Gastrocnemius medialis (tissue), 4 donors: ENCODE results near the gene CLDN19. TPM values are rescaled to one million over a fixed set of nuclear protein-coding genes. Genes with fewer than 3 reads are reported as not detected.

Source experiments
- ATAC-seq, 2 donors: fragments of 150-250 bp; one replicate each; pipeline ENCODE4 v1.9.1; 2016
- DNase-seq, 2 donors: peaks; one replicate each; pipeline ENCODE4 v3.0.0-alpha.2; 2019
- H3K27ac ChIP-seq, 4 donors: fragments of 200-600 bp; sonication (generic); 1 replicate in 1 of 4; 2 replicates in 3 of 4; pipeline ENCODE4 v1.5.1; 2016 to 2018; ENCODE audit warnings: mild to moderate bottlenecking in 2 of 4, moderate library complexity in 1 of 4
- H3K27me3 ChIP-seq, 3 donors: fragments of 200-600 bp; sonication (generic) in 2 of 3; 1 replicate in 1 of 3; 2 replicates in 2 of 3; pipeline versions ENCODE4 v1.5.1 to v1.6.0; 2016 to 2019; ENCODE audit warnings: mild to moderate bottlenecking in 1 of 3, moderate library complexity in 1 of 3
- H3K36me3 ChIP-seq, 2 donors: fragments of 200-600 bp; sonication (generic) in 1 of 2; one replicate each; pipeline ENCODE4 v1.5.1; 2017 to 2018
- H3K4me1 ChIP-seq, 2 donors: fragments of 200-600 bp; sonication (generic) in 1 of 2; one replicate each; pipeline ENCODE4 v1.5.1; 2016 to 2017; ENCODE audit warnings: mild to moderate bottlenecking in 2 of 2
- H3K4me3 ChIP-seq, 4 donors: fragments of 200-600 bp; sonication (generic) in 3 of 4; 1 replicate in 1 of 4; 2 replicates in 3 of 4; pipeline ENCODE4 v1.5.1; 2016 to 2019; ENCODE audit warnings: mild to moderate bottlenecking in 2 of 4
- H3K9me3 ChIP-seq, 3 donors: fragments of 200-600 bp; sonication (generic) in 2 of 3; 1 replicate in 1 of 3; 2 replicates in 2 of 3; pipeline ENCODE4 v1.5.1; 2016 to 2019
- CTCF ChIP-seq, 5 experiments: fragments of 450-650 bp in 3 of 5; fragments of 200-600 bp in 2 of 5; sonication (generic) in 2 of 5; IDR thresholded peaks in 4 of 5; conservative IDR thresholded peaks in 1 of 5; 1 replicate in 4 of 5; 2 replicates in 1 of 5; pipeline ENCODE4 v1.5.1; 2016 to 2019; ENCODE audit warnings: antibody characterized with exemption in 5 of 5, mild to moderate bottlenecking in 3 of 5, moderate library complexity in 3 of 5
- POLR2A ChIP-seq, 2 donors: fragments of 450-650 bp; IDR thresholded peaks; one replicate each; pipeline ENCODE4 v1.6.1; 2017; ENCODE audit warnings: antibody characterized with exemption in 2 of 2, mild to moderate bottlenecking in 2 of 2, moderate library complexity in 2 of 2
- in situ Hi-C, 4 donors: fragments of 200-750 bp; cut with MboI; loops; one replicate each; pipeline versions ENCODE4 v1.15.0 to v1.8.0; 2017; ENCODE audit warnings: low sequenced_read_pairs in 4 of 4
- intact Hi-C: fragments of 100-400 bp; cut with DNase I; formaldehyde crosslinking; loops from one replicate; pipeline ENCODE4 v1.15.1; 2023; ENCODE audit warnings: low total_unique reads
- total RNA-seq, 4 donors: library from RNA; depleted of rRNA; stranded (reverse); fragments of >200 nt; gene quantifications; one replicate each; pipeline versions ENCODE4 v1.1.0 to v1.2.3, GENCODE V29; 2016

CLDN19 gene
- total RNA-seq, 4 donors from 2014 or later = 0.20 to 0.59 TPM; not detected in 2

GRCh38 chr1:42698081-42698813 lies 41.8 kb downstream of the CLDN19 start:
- H3K27me3 ChIP-seq = no peaks in the 10 kb centered on the region
- in situ Hi-C loops = no loop called here
- H3K27ac ChIP-seq = no peak overlapping the region
- ATAC-seq (no peak), DNase-seq (no peak)
- peaks cover 0 to 7% of the 10 kb centered on the region in 2 donors for H3K4me1 ChIP-seq
- TF ChIP-seq POLR2A (IDR thresholded peaks at IDR 0.05) (no peak), CTCF (IDR thresholded peaks at IDR 0.05 in 4 of 5, conservative IDR thresholded peaks at IDR 0.05 in 1 of 5) (no peak)
- intact Hi-C loops = no loop called here
- no peak overlapping the region for H3K4me3 ChIP-seq
- H3K9me3 ChIP-seq = no peaks in the 10 kb centered on the region
- peaks cover 6 to 70% of the 10 kb centered on the region in 2 donors for H3K36me3 ChIP-seq

- ATAC-seq = no peak
- intact Hi-C loops = no loop called here
- DNase-seq = no peak
- peaks cover 40 to 49% of the 10 kb centered on the region in 2 donors for H3K4me1 ChIP-seq
- H3K4me3 ChIP-seq = no peak overlapping the region
- H3K36me3 ChIP-seq = peaks cover 6 to 18% of the 10 kb centered on the region in 2 donors
- no peaks in the 10 kb centered on the region for H3K27me3 ChIP-seq
- TF ChIP-seq CTCF (IDR thresholded peaks at IDR 0.05 in 4 of 5, conservative IDR thresholded peaks at IDR 0.05 in 1 of 5) (no peak), POLR2A (IDR thresholded peaks at IDR 0.05) (no peak)
- no peaks in the 10 kb centered on the region for H3K9me3 ChIP-seq
- no peak overlapping the region for H3K27ac ChIP-seq
- in situ Hi-C loops = no loop called here
Measured at GRCh38 chr1:42692911-42693310, 47.1 kb downstream of the CLDN19 start.

DNA sequence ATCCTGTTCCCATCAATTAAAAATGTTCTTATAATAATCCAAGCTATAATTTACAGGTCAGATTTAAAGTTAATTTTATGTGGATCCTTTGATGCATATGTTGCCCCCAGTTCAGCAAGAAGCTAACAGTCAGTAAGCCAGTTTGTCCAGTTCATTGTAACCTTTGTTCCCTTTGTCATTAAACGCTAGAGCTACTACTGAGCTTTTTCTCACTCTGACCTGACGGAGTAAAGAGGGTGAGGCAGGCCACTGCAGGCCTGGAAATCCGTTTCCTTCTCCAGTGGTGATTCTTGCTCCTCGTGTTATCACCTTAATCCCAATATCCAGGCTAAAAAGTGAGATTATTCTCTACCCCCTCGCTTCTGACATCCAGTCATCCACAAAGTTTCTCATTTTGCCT lies 47.6 kb downstream of the CLDN19 start:
- DNase-seq (no peak), ATAC-seq (no peak)
- in situ Hi-C loops = no loop called here
- Histone ChIP-seq H3K36me3 (peaks cover 2 to 14% of the 10 kb centered on the region in 2 donors), H3K27me3 (no peaks in the 10 kb centered on the region), H3K9me3 (no peaks in the 10 kb centered on the region), H3K27ac (no peak overlapping the region), H3K4me3 (no peak overlapping the region), H3K4me1 (peaks cover 45 to 54% of the 10 kb centered on the region in 2 donors)
- intact Hi-C loops = no loop called here
- TF ChIP-seq POLR2A (IDR thresholded peaks at IDR 0.05) (no peak), CTCF (IDR thresholded peaks at IDR 0.05 in 4 of 5, conservative IDR thresholded peaks at IDR 0.05 in 1 of 5) (no peak)

DNA sequence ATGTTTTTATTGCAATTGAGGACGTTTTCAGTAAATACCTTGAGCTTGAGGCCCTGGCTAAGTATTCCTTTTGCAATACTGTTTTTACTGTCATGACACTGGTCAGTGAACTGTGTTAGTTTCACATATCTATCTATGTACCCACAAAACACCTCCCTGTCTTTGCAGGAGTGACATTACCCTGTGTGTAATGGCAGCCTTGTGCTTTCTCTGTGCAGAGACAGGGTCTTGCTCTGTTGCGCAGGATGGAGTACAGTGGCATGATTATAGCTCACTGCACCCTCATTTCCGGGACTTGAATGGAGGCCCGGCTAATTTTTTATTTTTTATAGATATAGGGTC lies 48.9 kb downstream of the CLDN19 start:
- H3K4me1 ChIP-seq = peaks cover 54 to 66% of the 10 kb centered on the region in 2 donors
- H3K9me3 ChIP-seq = no peaks in the 10 kb centered on the region
- no peak for ATAC-seq
- no peak overlapping the region for H3K27ac ChIP-seq
- H3K36me3 ChIP-seq = peaks cover 0 to under 1% of the 10 kb centered on the region in 2 donors
- H3K27me3 ChIP-seq = no peaks in the 10 kb centered on the region
- TF ChIP-seq POLR2A (IDR thresholded peaks at IDR 0.05) (no peak), CTCF (IDR thresholded peaks at IDR 0.05 in 4 of 5, conservative IDR thresholded peaks at IDR 0.05 in 1 of 5) (no peak)
- no peak for DNase-seq
- intact Hi-C loops = no loop called here
- no peak overlapping the region for H3K4me3 ChIP-seq
- in situ Hi-C loops = no loop called here
